ENCODE data around the gene SERGEF. TPM values are rescaled to one million over a fixed set of nuclear protein-coding genes. Genes with fewer than 3 reads are reported as not detected.

SERGEF gene
- total and polyA plus RNA-seq, 7 experiments from 2014 or later: 35.0 to 93.5 (median 53.7) TPM

DNA sequence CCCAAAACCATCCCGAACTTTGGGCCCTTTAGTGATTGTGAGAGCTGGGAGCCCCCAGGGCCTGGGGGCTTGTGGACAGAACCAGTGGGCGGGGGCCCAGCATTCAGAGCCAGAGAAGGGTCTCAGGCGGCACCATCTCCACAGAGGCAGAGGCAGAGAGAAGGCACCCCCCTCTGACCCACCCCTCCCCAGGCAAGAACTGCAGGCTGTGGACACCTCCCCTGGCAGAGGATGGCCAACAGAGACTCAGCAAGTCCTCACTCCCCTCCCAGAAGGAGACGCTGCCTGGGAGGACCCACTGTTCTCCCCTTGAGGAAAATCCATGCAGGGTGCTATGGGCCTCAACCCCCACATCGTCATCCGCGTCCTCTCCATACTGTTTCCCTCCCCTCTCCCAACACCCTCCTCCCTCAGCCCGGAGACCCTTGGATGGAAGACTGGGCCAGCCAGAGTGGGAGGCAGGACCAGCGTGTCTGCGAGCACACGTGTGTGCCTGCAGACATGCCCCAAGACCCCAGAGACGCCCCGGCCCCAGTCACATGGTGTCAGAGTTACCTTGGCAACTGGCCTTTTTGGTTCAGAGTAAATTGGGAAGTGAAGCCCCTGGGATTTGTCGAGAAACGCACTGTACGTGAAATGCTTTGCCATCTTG, 235.6 kb downstream of the SERGEF start:
- H3K4me1 ChIP-seq (ENCODE audit: control insufficient read depth in 2 of 2, insufficient read depth in 2 of 2, low read length in 2 of 2): no peaks in the 10 kb centered on the region
- Mint-ChIP-seq H3K36me3 (no peaks in the 10 kb centered on the region), H3K4me1 (no peaks in the 10 kb centered on the region), H3K27me3 (no peaks in the 10 kb centered on the region), H3K9me3 (no peaks in the 10 kb centered on the region), H3K4me3 (no peak overlapping the region), H3K27ac (no peak overlapping the region)
- POLR2A ChIA-PET: no interaction called here
- no peak for DNase-seq
- no peak for ATAC-seq
- no peaks in the 10 kb centered on the region for H3K9me3 ChIP-seq (ENCODE audit: control insufficient read depth in 2 of 3, low read length in 3 of 3)
- intact Hi-C loops (cut with micrococcal nuclease): no loop called here
- no peak overlapping the region for H3K4me3 ChIP-seq (ENCODE audit: low read length)
- H3K27ac ChIP-seq (ENCODE audit: low read depth, low read length): no peak overlapping the region
- no peaks in the 10 kb centered on the region for H3K27me3 ChIP-seq (ENCODE audit: control insufficient read depth in 2 of 2, insufficient read depth in 2 of 2, low read length in 2 of 2)
- CTCF ChIA-PET: no interaction called here
- no peaks in the 10 kb centered on the region for H3K36me3 ChIP-seq (ENCODE audit: control insufficient read depth in 2 of 3, insufficient read depth in 3 of 3, low read length in 3 of 3)

DNA sequence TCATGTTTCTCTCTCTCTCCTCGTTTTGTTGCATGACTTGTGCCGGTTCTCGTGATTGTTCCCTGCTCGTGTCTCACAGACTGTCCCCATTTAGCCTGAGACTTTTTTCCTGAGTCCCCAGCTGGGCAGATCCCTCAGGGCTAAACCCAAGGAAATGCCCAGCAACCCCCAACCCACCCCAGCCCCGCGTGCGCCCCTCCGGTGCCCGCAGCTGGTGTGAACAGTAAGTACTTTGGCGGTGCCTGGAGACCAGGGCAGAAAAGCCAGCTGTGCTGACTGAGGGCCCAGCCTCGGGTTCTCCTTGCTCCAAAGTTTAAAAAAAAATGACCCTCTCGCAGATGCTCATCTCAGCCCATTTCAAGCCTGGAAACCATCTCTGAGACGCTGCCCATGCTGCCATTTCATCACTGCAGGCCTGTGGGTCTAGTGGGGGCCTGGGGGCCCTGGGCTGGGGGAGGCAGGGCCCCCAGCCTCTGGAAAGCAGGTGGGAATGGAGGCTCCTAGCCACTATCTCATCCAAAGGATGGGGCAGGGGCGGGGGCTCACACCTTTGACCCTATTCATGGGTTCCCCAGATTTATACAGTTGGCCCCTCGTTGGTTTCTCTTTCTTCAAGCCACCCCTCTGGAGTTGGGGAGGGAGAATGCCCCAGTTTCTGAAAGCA, 236.5 kb downstream of the SERGEF start:
- no peak overlapping the region for H3K4me3 ChIP-seq (ENCODE audit: low read length)
- no peak overlapping the region for H3K4me3 Mint-ChIP-seq
- no peaks in the 10 kb centered on the region for H3K9me3 Mint-ChIP-seq
- no peaks in the 10 kb centered on the region for H3K9me3 ChIP-seq (ENCODE audit: control insufficient read depth in 2 of 3, low read length in 3 of 3)
- intact Hi-C loops (cut with micrococcal nuclease): no loop called here
- ChIA-PET CTCF (no interaction called here), POLR2A (no interaction called here)
- H3K36me3 Mint-ChIP-seq: no peaks in the 10 kb centered on the region
- no peaks in the 10 kb centered on the region for H3K4me1 ChIP-seq (ENCODE audit: control insufficient read depth in 2 of 2, insufficient read depth in 2 of 2, low read length in 2 of 2)
- no peaks in the 10 kb centered on the region for H3K27me3 ChIP-seq (ENCODE audit: control insufficient read depth in 2 of 2, insufficient read depth in 2 of 2, low read length in 2 of 2)
- no peaks in the 10 kb centered on the region for H3K4me1 Mint-ChIP-seq
- H3K27ac Mint-ChIP-seq: no peak overlapping the region
- DNase-seq (no peak), ATAC-seq (no peak)
- no peaks in the 10 kb centered on the region for H3K36me3 ChIP-seq (ENCODE audit: control insufficient read depth in 2 of 3, insufficient read depth in 3 of 3, low read length in 3 of 3)
- no peaks in the 10 kb centered on the region for H3K27me3 Mint-ChIP-seq
- H3K27ac ChIP-seq (ENCODE audit: low read depth, low read length): no peak overlapping the region

DNA sequence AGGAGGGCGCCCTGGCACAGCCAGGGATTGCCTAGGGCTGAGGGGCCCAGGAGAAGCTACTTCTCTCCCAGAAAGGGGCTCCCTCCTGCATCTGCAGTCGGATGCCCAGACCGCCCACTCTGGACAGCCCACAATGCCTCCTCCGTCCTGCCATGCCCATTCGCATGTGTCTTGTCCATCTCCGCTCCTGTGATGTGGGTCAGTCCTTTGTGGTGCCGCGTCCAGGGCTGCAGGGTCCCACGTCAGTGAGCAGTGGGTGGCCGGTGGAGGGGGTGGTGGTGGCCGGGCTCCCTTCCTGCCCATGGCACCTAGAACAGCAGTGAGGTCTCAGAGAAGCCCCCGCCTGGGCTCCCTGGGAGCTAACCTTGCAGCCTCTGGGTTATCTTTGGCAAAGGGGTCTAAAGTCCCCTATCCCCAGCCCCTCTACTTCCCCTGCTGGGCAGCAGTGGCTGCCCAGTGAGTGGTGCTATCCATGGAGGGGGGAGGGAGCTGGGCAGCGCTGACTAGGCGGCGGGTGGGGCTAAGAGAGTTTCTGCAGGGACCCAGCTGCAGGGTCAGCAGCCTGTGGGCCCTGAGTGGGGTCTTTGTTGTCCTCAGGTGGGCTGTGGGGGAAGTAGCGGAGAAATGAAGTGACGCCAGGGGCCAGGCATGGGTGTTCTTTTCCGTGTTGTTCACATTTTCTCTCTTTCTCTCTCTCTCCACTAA, 237.2 kb downstream of the SERGEF start:
- H3K27ac Mint-ChIP-seq: no peak overlapping the region
- ChIA-PET CTCF (interaction anchor here (0.6 kb wide), 1 partner anchor 73 kb away, joined by 3 read pairs; no protein-coding TSS in a partner anchor), POLR2A (no interaction called here)
- Histone ChIP-seq H3K4me3 (ENCODE audit: low read length) (no peak overlapping the region), H3K27me3 (ENCODE audit: control insufficient read depth in 2 of 2, insufficient read depth in 2 of 2, low read length in 2 of 2) (no peaks in the 10 kb centered on the region), H3K36me3 (ENCODE audit: control insufficient read depth in 2 of 3, insufficient read depth in 3 of 3, low read length in 3 of 3) (no peaks in the 10 kb centered on the region), H3K27ac (ENCODE audit: low read depth, low read length) (no peak overlapping the region), H3K9me3 (ENCODE audit: control insufficient read depth in 2 of 3, low read length in 3 of 3) (no peaks in the 10 kb centered on the region), H3K4me1 (ENCODE audit: control insufficient read depth in 2 of 2, insufficient read depth in 2 of 2, low read length in 2 of 2) (no peaks in the 10 kb centered on the region)
- H3K4me1 Mint-ChIP-seq: no peaks in the 10 kb centered on the region
- no peaks in the 10 kb centered on the region for H3K9me3 Mint-ChIP-seq
- H3K27me3 Mint-ChIP-seq: no peaks in the 10 kb centered on the region
- DNase-seq: no peak
- no peaks in the 10 kb centered on the region for H3K36me3 Mint-ChIP-seq
- ATAC-seq: no peak
- intact Hi-C loops (cut with micrococcal nuclease): no loop called here
- H3K4me3 Mint-ChIP-seq: no peak overlapping the region

DNA sequence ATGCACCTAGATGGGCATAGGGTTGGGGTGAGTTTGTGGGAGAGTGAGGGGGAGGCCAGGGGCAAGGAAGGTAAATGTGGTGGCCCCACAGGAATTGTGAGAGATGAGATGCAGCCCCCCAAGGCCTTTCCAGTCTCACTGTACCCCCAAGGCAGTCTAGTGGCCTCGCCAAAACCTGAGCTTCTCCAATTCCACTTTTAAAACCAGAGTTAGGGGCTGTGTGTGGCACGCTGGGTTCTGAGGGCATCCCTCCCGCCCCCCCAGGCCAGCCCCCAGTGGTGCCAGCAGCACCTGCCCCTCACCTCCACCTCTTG, 237.9 kb downstream of the SERGEF start:
- ChIA-PET CTCF (interaction anchor here (0.5 to 0.6 kb wide), 2 partner anchors 72 to 120 kb away, joined by 3 read pairs; no protein-coding TSS in a partner anchor), POLR2A (no interaction called here)
- Mint-ChIP-seq H3K4me3 (no peak overlapping the region), H3K36me3 (no peaks in the 10 kb centered on the region), H3K9me3 (no peaks in the 10 kb centered on the region), H3K4me1 (no peaks in the 10 kb centered on the region), H3K27ac (no peak overlapping the region), H3K27me3 (no peaks in the 10 kb centered on the region)
- DNase-seq (no peak), ATAC-seq (no peak)
- no peaks in the 10 kb centered on the region for H3K9me3 ChIP-seq (ENCODE audit: control insufficient read depth in 2 of 3, low read length in 3 of 3)
- no peaks in the 10 kb centered on the region for H3K27me3 ChIP-seq (ENCODE audit: control insufficient read depth in 2 of 2, insufficient read depth in 2 of 2, low read length in 2 of 2)
- no peaks in the 10 kb centered on the region for H3K36me3 ChIP-seq (ENCODE audit: control insufficient read depth in 2 of 3, insufficient read depth in 3 of 3, low read length in 3 of 3)
- no peaks in the 10 kb centered on the region for H3K4me1 ChIP-seq (ENCODE audit: control insufficient read depth in 2 of 2, insufficient read depth in 2 of 2, low read length in 2 of 2)
- H3K27ac ChIP-seq (ENCODE audit: low read depth, low read length): no peak overlapping the region
- no peak overlapping the region for H3K4me3 ChIP-seq (ENCODE audit: low read length)
- intact Hi-C loops (cut with micrococcal nuclease): no loop called here

DNA sequence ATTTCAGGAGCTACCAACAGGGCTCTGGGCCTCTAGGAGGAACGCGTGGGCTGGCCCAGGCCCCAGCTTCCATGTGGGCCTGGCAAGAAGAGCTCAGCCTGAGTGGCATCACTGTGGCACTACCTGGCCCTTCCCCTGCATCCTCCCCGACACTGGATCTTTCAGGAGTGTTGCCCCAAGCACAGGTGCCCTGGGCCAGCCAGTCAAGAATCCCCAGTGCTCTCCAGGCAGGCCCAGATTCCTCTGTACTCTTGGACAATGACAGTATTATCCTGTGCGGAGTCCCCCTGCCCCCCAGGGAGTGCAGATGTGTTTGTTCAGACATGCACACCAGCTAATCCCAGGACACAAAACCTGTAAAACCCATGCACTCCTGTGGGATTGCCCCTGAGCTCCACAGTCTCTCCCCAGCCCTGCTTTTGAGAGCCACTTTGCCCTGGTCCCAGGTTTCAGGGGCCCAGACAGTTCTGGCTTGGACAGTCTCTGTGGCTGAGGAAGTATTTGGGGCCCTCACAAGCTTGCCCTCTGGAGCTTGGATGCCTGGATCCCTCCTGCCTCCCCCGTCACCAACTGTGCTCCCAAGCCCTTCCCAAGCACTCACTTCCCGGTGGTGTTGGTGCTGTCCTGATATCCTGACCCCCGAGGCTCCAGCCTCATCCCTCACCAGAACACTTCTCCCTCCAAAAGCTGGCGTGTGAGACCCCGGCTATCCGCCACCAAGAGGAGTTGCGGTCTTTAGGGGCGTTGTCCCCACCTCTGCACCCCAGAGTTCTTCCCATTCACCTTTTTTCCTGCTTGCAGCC, 238.4 kb downstream of the SERGEF start:
- POLR2A ChIA-PET: no interaction called here
- no peak for ATAC-seq
- CTCF ChIA-PET: interaction anchor here (0.5 kb wide), 1 partner anchor 120 kb away, joined by 3 read pairs; no protein-coding TSS in a partner anchor

DNA sequence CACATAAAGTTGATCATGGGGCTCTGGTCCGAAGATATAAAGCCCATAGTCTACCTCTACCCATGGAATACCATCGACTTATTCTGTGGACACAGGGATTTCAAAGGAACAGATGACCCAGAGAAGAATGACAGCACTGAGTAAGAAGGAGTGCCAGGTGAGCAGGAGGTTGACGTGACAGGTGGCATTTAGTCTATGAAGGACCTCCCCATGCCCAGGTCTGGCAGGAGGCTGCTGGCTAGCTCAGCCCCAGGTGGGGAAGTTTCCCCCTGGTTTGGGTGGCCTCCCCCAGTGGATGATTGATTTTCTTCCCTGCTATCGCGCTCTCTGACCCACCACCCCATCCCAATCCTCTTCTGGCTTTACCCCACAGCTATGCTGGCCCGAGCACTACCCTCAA, 239.2 kb downstream of the SERGEF start:
- no peaks in the 10 kb centered on the region for H3K9me3 ChIP-seq (ENCODE audit: control insufficient read depth in 2 of 3, low read length in 3 of 3)
- H3K27ac ChIP-seq (ENCODE audit: low read depth, low read length): no peak overlapping the region
- Mint-ChIP-seq H3K4me1 (no peaks in the 10 kb centered on the region), H3K27me3 (no peaks in the 10 kb centered on the region), H3K27ac (no peak overlapping the region), H3K4me3 (no peak overlapping the region), H3K9me3 (no peaks in the 10 kb centered on the region), H3K36me3 (no peaks in the 10 kb centered on the region)
- no peaks in the 10 kb centered on the region for H3K36me3 ChIP-seq (ENCODE audit: control insufficient read depth in 2 of 3, insufficient read depth in 3 of 3, low read length in 3 of 3)
- no peaks in the 10 kb centered on the region for H3K4me1 ChIP-seq (ENCODE audit: control insufficient read depth in 2 of 2, insufficient read depth in 2 of 2, low read length in 2 of 2)
- H3K4me3 ChIP-seq (ENCODE audit: low read length): no peak overlapping the region
- CTCF ChIA-PET: no interaction called here
- ATAC-seq: no peak
- H3K27me3 ChIP-seq (ENCODE audit: control insufficient read depth in 2 of 2, insufficient read depth in 2 of 2, low read length in 2 of 2): no peaks in the 10 kb centered on the region
- intact Hi-C loops (cut with micrococcal nuclease): no loop called here
- POLR2A ChIA-PET: no interaction called here
- no peak for DNase-seq

More for the DNA sequence above, 238.4 kb downstream of the SERGEF start:
- Histone ChIP-seq H3K4me3 (ENCODE audit: low read length) (no peak overlapping the region), H3K36me3 (ENCODE audit: control insufficient read depth in 2 of 3, insufficient read depth in 3 of 3, low read length in 3 of 3) (no peaks in the 10 kb centered on the region), H3K9me3 (ENCODE audit: control insufficient read depth in 2 of 3, low read length in 3 of 3) (no peaks in the 10 kb centered on the region), H3K4me1 (ENCODE audit: control insufficient read depth in 2 of 2, insufficient read depth in 2 of 2, low read length in 2 of 2) (no peaks in the 10 kb centered on the region), H3K27me3 (ENCODE audit: control insufficient read depth in 2 of 2, insufficient read depth in 2 of 2, low read length in 2 of 2) (no peaks in the 10 kb centered on the region), H3K27ac (ENCODE audit: low read depth, low read length) (no peak overlapping the region)
- Mint-ChIP-seq H3K4me1 (no peaks in the 10 kb centered on the region), H3K36me3 (no peaks in the 10 kb centered on the region), H3K27me3 (no peaks in the 10 kb centered on the region), H3K9me3 (no peaks in the 10 kb centered on the region), H3K4me3 (no peak overlapping the region), H3K27ac (no peak overlapping the region)
- intact Hi-C loops (cut with micrococcal nuclease): no loop called here
- no peak for DNase-seq
